NCI-H2081 (cell line): Measurements from ENCODE around the gene TNKS2.
A peak's percentile ranks its signal among the peaks of the same experiment; 100 is the strongest.
"Not testable (repeated sequence)": the region's sequence is repeated elsewhere in the genome, so short reads cannot be mapped to it uniquely, and the experiment has no call there.

Experiments used
- DNase-seq, 2 experiments: peaks; one replicate each; lab custom pipeline; 2025; lab: John Stamatoyannopoulos, UW

The TNKS2 gene

DNA sequence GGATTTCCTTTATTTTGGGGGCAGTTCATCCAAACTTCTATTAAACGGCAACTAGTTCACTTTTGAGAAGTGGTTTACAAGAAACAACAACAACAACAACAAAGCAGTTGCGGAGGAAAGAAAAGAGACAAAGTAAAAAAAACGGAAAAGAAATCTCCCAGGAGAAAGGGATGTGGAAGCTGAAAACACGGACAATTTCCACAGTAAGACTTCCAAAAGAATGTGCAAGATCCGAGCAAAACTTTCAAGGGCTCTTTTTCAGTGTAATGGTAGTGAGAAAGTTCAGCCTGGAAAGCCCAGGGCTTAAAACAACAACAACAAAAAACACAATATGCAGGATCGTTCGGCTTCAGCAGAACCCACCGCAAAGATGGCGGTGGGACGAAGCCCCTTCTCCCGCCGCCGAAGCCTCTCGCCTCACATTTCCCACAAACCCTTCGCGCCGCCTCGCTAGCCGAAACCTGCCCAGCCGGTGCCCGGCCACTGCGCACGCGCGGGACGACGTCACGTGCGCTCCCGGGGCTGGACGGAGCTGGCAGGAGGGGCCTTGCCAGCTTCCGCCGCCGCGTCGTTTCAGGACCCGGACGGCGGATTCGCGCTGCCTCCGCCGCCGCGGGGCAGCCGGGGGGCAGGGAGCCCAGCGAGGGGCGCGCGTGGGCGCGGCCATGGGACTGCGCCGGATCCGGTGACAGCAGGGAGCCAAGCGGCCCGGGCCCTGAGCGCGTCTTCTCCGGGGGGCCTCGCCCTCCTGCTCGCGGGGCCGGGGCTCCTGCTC lies at the start of gene TNKS2:
TSS of gene TNKS2 (plus strand) at position 553 of the 775 bp plus-strand sequence. CDS start 265 bp downstream, outside the sequence.
- peak; percentile 91 to 92 for DNase-seq

DNA sequence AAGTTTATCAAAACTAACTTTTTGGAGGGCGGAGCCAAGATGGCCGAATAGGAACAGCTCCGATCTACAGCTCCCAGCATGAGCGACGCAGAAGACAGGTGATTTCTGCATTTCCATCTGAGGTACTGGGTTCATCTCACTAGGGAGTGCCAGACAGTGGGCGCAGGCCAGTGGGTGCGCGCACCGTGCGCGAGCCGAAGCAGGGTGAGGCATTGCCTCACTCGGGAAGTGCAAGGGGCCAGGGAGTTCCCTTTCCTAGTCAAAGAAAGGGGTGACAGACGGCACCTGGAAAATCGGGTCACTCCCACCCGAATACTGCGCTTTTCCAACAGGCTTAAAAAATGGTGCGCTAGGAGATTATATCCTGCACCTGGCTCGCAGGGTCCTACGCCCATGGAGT lies 48.6 kb upstream of the TNKS2 start:
- DNase-seq, result not testable (repeated sequence)

DNA sequence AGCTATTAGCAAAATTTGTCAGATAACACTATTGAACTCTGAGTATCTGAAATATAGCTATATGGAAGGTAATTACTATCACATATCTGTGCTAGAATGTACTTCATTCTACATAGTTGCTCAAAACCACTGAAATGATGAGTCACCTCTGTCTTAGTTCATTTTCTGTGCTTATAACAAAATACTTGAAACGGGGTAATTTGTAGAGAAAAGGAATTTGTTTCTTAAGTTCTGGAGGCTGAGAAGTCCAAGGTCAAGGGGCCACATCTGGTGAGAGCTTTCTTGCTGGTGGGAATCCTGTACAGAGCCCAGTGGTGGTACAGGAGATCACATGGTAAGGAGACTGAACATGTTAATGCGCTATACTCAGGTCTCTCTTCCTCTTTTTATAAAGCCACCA lies 41.9 kb upstream of the TNKS2 start:
- DNase-seq, result no peak

DNA sequence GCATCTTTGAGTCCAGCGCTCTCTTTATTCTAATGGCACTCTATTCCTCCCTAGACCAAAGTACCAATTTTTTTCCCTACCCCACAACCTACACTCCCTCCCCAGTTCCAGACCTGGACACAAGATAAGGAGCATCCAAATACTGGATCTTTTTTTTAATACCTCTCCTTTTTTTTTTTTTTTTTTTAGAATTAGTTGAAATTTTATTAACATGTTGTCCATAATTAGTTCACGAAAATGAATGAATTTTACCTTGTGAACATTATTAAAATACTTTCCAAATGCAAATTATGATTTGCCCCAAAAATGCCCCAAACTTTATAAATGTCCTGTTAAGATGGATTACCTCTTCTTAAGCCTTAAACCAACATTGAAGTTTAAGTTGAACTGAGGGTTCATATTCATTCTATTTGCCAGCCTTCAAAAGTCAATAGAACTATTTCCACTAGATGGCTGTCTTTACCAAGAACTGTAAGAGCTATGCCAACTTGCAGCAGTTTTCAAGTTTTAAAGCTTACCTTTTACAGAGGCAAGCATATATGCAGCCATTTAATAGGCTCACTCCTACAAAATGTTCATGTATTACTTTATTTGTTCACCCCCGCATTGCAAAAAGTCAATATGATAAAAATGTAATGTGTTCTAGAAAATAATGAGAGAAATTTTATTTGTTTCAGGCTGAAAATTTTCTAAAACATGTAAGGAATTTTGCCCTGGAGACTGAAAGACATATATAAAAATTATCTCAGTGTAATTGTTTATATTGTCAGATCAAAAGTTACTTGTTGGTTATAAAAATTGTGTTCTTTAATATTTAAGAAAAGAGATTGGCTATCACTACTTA lies 39.7 kb upstream of the TNKS2 start:
- DNase-seq, result peak; percentile 6 to 37

DNA sequence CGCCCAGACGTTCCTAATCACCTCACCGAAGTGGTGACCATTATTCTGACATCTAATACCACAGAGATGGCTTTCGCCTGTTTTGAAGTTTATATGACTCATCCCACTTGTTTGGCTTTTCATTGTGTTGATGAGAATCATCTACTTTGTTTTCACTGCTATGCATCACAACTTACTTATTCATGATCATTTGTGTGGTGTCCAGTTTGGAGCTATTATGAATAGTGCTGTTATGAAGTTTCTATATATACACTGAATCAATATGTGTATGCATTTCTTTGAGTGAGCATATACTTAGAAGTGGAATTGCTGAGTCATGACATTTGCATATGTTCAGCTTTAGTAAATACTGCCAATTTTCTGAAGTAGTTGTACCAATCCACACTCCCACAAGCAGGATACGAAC lies 38.6 kb upstream of the TNKS2 start:
- DNase-seq, result no peak

DNA sequence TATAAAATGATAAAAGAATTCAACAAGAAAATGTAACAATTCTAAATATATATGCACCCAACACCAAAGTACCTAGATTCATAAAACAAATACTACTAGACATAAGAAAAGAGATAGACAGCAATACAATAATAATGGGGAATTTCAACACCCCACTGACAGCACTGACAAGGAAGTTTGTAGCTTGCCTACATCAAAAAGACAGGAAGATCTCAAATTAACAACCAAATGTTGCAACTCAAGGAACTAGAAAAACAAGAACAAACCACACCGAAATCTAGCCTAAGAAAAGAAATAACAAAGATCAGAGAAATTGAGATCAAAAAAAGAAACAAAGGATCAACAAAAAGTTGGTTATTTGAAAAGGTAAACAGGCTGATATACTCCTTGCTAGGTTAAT lies 36.5 kb upstream of the TNKS2 start:
- no peak for DNase-seq

DNA sequence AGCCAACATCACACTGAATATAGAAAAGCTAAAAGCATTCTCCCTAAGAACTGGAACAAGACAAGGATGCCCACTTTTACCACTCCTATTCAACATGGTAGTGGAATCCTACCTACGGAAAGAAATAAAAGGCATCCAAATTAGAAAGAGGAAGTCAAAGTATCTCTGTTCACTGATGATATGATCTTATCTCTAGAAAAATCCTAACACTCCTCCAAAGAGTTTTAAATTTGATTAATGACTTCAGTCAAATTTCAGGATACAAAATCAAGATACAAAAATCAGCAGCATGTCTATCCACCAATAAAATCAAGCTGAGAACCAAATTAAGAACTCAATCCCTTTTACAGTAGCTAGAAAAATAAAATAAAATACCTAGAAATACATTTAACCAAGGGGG lies 35.3 kb upstream of the TNKS2 start:
- DNase-seq, result no peak

DNA sequence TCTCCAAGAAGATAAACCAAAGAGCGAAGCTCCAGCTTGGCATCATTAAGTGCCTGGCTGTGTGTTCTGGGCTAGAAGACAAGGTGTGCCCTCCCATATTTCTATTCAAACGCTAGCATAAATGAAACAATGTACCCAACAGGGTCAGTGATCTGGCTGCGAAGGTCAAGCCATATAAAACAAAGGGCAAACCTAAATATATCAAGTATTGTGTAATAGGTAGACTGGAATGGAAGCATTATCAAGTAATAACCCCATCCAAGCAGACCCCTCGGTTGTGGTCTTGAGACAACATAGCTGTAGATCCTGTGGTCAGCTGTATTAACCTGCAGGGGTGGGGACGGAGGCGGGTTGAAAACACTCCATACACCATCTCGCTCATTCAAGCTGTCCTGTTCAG lies 31.6 kb upstream of the TNKS2 start:
- no peak for DNase-seq

DNA sequence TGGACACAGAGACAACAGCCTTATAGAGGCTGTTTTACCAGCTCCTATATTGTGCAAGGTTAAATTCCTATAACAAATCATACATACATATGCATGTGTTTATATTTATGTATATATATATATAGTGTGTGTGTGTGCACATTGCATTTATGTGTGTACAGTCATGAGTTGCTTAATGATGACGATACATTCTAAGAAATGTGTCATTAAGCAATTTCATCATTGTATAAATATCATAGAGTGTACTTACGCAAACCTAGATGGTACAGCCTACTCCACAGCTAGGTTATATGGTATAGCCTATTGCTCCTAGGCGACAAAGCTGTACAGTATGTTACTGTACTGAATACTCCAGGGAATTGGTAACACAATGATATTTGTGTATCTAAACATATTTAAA lies 30.1 kb upstream of the TNKS2 start:
- no peak for DNase-seq

DNA sequence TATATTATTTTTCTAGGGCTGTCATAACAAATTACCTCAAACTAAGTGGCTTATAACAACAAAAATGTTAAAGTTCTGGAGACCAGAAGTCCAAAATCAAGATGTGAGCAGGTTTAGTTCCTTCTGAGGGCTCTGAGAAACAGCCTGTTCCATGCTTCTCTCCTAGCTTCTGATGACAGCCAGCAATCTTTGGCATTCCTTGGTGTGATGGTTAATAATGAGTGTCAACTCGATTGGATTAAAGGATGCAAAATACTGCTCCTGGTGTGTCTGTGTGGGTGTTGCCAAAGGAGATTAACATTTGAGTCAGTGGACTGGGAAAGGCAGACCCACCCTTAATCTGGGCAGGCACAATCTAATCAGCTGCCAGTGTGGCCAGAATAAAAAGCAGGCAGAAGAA lies 26.3 kb upstream of the TNKS2 start:
- DNase-seq, result no peak

DNA sequence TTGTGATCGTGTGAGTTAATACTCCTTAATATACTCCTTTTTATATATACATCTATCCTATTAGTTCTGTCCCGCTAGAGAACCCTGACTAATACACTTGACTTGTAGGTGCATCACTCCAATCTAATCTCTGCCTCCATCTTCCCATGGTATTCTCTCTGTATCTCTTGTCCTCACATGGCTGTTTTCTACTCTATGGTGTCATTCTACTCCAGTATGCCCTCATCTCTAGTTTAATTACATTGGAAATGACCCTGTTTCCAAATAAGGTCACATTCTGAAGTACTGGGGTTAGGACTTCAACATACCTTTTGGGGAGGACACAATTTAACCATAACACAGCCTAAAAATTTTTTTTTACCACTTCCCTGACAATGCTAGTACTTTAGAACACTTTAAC lies 25.8 kb upstream of the TNKS2 start:
- no peak for DNase-seq

DNA sequence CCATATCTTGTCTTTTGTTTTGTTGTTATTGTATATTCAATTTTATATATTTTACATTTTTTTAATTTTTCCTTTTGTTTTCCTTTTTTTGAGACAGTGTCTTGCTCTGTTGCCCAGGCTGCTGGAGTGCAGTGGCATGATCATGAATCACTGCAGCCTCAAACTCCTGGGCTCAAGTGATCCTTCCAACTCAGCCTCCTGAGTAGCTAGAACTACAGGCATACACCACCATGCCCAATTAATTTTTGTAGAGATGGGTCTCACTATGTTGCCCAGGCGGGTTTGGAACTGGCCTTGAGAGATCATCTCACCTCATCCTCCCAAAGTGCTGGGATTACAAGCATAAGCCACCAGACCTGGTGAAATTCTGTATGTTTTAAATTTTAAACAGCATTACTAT lies 25.4 kb upstream of the TNKS2 start:
- DNase-seq, result no peak

DNA sequence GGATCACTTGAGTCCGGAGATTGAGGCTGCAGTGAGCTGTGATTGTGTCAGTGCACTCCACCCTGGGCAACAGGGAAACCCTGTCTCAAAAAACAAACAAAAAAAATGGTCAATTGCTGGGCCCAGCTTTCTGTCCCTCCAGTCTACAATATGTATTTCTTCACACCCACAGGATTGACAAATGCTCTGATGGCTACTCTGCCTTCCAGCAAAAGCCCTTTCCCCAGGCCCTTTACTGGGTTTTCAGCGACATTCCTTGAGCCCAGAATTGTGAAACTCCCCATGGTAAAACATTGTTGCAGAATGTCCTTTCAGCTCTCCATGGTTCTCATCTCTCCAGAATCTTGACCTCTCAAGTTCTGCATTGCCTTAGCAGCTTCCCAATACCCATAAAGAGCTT lies 23.7 kb upstream of the TNKS2 start:
- DNase-seq, result no peak

DNA sequence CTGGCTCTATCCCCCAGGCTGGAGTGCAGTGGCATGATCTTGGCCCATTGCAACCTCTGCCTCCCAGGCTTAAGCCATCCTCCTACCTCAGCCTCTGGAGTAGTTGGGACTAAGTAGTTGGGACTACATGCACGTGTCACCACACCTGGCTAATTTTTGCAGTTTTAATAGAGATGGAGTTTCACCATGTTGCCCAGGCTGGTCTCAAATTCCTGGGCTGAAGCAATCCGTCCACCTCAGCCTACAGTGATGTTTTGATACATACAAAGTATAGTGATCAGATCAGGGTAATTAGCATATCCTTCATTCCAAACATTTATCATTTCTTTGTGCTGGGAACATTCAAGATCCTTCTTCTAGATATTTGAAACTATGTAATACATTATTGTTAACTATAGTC lies 22.5 kb upstream of the TNKS2 start:
- DNase-seq, result no peak

DNA sequence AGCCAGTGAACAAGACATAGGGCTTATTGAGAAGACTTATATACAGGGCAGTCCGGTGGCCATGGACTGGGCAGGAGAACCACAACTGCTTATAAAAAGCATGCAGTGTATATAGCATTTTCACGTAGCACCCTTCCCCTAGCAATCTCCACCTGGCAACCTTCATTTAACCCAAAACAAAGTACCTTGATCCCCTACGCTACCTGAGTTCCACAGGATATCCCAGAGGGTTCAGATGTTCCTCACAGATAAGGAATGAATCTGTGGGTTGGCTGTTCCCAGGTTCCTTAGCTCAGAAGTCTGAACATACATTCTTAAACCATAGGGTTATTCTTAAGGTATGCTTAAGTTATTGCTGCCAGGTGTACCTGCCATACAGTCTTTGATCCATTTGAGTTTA lies 22.0 kb upstream of the TNKS2 start:
- no peak for DNase-seq

DNA sequence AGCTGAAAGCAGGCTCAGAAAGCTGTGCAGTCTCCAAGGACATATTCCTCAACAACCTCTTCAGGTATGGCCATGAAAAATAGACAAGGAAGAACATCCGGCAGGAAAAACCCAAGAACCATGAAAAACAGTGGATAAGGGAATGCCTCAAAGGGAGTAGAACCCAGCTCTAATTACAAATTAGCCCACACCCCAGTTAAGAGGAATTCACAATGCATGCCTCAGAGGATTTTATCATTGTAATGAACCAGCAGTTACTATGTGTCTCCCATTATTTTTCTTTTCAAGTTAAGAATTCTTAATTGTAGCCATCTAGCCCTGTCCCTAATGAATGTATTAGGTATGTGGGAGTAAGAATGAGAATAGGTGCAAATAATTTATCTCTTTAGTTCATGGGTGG lies 19.7 kb upstream of the TNKS2 start:
- no peak for DNase-seq

DNA sequence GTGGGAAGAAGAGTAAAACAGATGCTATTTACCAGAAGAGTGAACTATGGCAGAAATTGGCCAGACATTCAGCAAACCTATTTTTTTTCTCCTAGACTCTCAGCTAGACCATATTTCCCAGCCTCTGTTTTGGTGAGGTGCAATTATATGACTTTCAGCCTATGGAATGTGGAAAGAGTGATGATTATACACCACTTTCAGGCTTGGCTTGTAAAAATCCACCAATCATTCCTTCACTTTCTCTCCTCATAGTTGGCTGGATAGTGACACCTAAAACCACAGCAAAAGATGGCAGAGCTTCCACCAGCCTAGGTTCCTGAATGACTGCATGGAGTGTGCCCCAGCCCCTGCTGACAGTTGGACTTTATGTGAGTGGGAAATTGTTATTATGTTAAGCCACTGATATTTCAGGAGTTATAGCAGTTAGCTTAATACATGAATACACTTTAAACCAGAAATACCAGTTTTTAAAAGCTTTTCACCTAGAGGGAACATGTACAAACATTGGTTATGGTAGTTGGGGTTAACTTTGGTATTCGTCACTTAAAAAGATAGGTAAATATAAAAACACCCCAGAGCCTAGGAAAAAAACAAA lies 19.1 kb upstream of the TNKS2 start:
- DNase-seq, result no peak

DNA sequence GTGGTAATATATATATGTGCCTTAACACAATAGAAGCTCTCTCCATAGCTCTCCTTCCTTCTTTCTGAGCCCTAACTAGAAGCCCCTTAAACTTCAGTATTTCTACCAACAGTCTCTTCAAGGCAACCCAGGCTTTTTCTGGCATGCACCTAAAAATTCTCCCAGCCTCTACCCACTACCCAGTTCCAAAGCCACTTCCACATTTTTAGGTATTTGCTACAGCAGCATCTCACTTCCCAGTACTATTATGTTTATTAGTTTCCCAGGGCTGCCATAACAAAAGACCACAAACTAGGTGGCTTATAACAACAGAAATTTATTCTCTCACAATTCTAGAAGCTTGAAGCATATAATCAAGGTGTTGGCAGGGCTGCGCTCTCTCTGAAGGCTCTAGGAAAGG lies 15.7 kb upstream of the TNKS2 start:
- no peak for DNase-seq

DNA sequence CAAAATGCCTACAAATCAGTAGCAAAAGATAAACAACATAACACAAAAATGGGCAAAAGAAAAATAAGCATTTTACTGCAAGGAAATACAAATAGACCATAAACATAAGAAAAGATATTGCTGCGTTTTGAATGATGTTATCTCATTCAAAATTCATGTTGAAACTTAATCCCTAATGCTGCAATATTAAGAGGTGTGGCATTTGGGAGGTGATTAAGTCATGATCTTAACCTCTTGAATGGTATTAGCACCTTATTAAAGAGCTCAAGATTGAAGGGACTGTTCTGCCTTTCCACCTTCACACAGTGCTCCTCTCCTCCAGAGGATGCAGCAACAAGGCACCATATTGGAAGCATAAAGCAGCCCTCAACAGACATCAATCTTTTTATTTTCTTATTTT lies 12.4 kb upstream of the TNKS2 start:
- no peak for DNase-seq

DNA sequence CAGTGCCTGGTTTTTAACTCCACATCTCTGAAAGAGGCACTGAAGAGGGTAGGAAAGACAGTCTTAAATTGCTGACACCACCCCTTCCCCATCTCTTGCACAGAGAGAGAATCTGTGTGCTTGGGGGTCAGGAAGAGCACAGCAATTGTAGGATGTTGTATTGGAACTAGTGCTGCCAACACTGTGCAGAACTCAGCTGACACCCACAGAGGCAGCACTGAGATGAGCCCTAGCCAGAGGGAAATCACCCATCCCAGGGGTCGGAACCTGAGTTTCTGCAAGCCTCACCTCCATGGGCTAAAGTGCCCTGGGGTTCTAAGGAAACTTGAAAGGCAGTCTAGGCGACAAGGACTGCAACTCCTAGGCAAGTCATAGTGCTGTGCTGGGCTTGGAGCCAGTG lies 11.0 kb upstream of the TNKS2 start:
- DNase-seq, result no peak

DNA sequence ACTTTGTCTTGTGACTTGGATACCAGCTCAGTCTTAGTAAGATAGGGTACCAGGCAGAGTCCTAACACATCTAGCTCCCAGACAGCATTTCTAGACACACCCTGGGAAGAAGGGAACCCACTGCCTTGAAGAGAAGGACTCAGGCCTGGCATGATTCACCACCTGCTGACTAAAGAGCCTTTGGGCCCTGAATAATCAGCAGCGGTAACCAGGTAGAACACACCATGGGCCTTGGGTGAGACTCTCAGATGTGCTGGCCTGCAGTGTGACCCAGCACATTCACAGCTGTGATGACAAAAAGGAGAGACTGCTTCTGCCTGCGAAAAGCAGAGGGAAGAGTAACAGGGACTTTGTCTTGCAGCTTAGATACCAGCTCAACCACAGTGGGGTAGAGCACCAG lies 10.4 kb upstream of the TNKS2 start:
- DNase-seq, result no peak

DNA sequence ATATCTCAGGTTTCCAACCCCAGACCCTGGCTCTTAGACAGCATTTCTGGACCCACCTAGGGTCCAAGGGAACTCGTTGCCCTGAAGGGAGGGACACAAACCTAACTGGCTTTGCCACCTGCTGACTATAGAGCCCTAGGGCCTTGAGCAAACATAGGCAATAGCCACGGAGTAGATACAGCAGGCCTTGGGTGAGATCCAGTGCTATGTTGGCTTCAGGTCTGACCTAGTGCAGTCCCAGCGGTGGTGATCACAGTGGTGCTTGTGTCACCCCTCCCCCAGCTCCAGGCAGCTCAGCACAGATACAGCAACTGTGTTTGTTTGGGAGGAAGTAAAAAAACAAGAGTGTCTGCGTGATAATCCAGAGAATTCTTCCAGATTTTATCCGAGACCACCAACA lies 9.7 kb upstream of the TNKS2 start:
- no peak for DNase-seq
